Mesothelial cell of epicardium (in vitro differentiated cells): ENCODE measurements around the gene NAA15. TPM values are rescaled to one million over a fixed set of nuclear protein-coding genes. Genes with fewer than 3 reads are reported as not detected.

Source experiments
- DNase-seq, 2 experiments: peaks; one replicate each; pipeline ENCODE4 v3.0.0; 2021; ENCODE audit warnings: low spot score in 2 of 2; ENCODE audit not compliant: unreplicated experiment in 2 of 2
- H3K27ac Mint-ChIP-seq: 2 replicates; pipeline ENCODE4 v1.8.0; 2021; ENCODE audit warnings: mixed read lengths
- H3K27me3 Mint-ChIP-seq: 2 replicates; pipeline ENCODE4 v1.8.0; 2021; ENCODE audit warnings: low read depth, mixed read lengths
- H3K36me3 Mint-ChIP-seq: 2 replicates; pipeline ENCODE4 v1.8.0; 2021; ENCODE audit warnings: mixed read lengths
- H3K4me1 Mint-ChIP-seq: 2 replicates; pipeline ENCODE4 v1.8.0; 2021; ENCODE audit warnings: mixed read lengths
- H3K4me3 Mint-ChIP-seq: 2 replicates; pipeline ENCODE4 v1.8.0; 2021; ENCODE audit warnings: mild to moderate bottlenecking, moderate library complexity, mixed read lengths
- H3K9me3 Mint-ChIP-seq: 2 replicates; pipeline ENCODE4 v1.8.0; 2021; ENCODE audit warnings: mixed read lengths
- total RNA-seq: library from RNA; stranded (reverse); gene quantifications from 3 replicates; pipeline ENCODE4 v1.2.1, GENCODE V29; 2021
- TF ChIP-seq, protein P1 (sequence below): fragments of 200-600 bp; sonication (generic); IDR thresholded peaks from one replicate; pipeline ENCODE4 v1.5.0; 2021; ENCODE audit warnings: antibody characterized with exemption; ENCODE audit not compliant: unreplicated experiment

Gene NAA15
- total RNA-seq, 1 donor from 2014 or later: 58.5 TPM

DNA sequence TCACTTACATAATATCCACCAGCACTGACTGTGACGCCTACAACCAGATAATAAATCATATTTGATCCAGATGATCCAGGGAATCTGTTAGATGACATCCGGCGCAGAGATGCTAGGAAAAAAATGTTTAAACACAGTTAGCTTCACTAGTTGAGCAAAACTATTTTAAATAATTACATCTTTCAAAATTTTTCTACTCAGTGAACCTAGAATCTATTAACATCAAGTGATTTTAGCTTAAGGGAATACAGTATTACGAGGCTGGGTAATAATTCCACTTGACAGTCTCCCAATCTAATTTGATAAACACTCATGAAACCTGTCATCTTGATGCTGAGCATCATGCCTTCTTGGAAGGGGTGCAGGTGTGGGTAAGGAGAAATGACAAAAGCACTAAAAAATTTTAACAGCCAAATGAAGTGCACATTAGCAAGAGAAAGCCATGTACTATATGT lies 26.0 kb upstream of the NAA15 start:
- H3K9me3 Mint-ChIP-seq: no peaks in the 10 kb centered on the region
- H3K4me1 Mint-ChIP-seq: peaks cover 15% of the 10 kb centered on the region
- H3K4me3 Mint-ChIP-seq: no peak overlapping the region
- TF ChIP-seq, protein P1, sequence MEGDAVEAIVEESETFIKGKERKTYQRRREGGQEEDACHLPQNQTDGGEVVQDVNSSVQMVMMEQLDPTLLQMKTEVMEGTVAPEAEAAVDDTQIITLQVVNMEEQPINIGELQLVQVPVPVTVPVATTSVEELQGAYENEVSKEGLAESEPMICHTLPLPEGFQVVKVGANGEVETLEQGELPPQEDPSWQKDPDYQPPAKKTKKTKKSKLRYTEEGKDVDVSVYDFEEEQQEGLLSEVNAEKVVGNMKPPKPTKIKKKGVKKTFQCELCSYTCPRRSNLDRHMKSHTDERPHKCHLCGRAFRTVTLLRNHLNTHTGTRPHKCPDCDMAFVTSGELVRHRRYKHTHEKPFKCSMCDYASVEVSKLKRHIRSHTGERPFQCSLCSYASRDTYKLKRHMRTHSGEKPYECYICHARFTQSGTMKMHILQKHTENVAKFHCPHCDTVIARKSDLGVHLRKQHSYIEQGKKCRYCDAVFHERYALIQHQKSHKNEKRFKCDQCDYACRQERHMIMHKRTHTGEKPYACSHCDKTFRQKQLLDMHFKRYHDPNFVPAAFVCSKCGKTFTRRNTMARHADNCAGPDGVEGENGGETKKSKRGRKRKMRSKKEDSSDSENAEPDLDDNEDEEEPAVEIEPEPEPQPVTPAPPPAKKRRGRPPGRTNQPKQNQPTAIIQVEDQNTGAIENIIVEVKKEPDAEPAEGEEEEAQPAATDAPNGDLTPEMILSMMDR: no peak
- H3K36me3 Mint-ChIP-seq: no peaks in the 10 kb centered on the region
- DNase-seq: no peak
- peaks cover 39% of the 10 kb centered on the region for H3K27me3 Mint-ChIP-seq
- H3K27ac Mint-ChIP-seq: no peak overlapping the region

DNA sequence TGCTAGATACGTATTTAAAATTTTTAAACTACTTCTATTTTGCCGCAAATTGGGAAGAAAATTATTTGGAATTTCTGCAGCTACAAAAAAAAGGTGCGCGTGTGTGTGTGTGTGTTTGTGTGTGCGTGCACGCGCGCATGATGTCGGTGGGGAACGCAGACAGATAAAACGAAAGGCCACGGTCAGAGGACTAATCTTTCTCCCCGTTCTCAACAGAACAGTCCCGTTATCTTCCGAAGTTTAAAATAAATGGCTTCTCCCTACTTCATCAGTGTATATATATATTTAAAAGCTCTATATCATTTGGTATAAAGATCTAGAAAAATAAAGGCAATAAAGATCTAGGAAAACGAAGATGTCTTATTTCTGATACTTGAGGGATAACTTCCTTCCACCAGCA lies 22.8 kb upstream of the NAA15 start:
- H3K27me3 Mint-ChIP-seq: peaks cover 47% of the 10 kb centered on the region
- H3K9me3 Mint-ChIP-seq: no peaks in the 10 kb centered on the region
- H3K4me1 Mint-ChIP-seq: peaks cover 22% of the 10 kb centered on the region
- H3K4me3 Mint-ChIP-seq: peak overlapping the region; percentile 69
- TF ChIP-seq, protein P1: no peak
- no peak overlapping the region for H3K27ac Mint-ChIP-seq
- no peak for DNase-seq
- no peaks in the 10 kb centered on the region for H3K36me3 Mint-ChIP-seq

DNA sequence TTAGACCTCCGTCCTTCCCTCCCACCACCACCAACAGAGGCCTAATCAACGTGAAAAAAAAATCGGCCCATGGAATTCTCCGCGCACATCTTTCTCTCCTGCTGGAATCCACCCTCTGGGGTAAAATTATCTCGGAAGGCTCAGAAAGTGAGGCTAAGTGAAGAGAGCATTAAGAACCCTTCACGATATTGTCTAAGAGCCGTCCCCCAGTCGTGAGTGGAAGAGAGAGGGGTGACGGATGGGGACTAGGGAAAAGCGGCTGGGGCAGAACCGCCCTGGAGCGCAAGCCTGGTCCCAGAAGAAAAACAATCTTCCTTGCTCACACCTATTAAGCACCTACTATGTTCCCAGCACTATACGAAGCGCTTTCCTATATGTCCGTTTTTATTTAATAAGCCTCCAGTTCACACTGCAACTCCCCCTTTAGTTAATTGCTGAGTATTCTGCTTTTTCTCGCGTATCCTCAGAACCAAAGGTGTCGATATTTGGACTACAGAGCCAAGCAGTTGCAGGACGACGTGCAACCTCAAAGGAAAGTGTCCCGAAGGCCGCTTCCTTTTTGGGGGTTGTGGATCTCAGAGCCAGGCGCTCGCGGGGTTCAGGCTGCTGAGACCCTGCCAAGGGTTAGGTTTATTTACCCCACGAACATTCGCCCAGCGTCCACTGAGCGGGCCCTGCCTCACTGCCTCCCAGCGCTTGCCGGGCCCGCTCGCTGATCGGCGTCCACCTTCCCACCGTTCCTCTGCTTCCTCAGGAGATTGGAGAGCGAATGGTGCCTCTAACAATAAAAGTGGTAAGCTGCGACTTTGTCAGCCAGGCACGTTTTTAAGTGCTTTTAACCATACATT lies 22.2 kb upstream of the NAA15 start:
- Mint-ChIP-seq H3K27ac (no peak overlapping the region), H3K36me3 (no peaks in the 10 kb centered on the region), H3K27me3 (peaks cover 47% of the 10 kb centered on the region), H3K4me3 (peak overlapping the region; percentile 69), H3K4me1 (peaks cover 22% of the 10 kb centered on the region), H3K9me3 (no peaks in the 10 kb centered on the region)
- no peak for DNase-seq
- TF ChIP-seq, protein P1: no peak

DNA sequence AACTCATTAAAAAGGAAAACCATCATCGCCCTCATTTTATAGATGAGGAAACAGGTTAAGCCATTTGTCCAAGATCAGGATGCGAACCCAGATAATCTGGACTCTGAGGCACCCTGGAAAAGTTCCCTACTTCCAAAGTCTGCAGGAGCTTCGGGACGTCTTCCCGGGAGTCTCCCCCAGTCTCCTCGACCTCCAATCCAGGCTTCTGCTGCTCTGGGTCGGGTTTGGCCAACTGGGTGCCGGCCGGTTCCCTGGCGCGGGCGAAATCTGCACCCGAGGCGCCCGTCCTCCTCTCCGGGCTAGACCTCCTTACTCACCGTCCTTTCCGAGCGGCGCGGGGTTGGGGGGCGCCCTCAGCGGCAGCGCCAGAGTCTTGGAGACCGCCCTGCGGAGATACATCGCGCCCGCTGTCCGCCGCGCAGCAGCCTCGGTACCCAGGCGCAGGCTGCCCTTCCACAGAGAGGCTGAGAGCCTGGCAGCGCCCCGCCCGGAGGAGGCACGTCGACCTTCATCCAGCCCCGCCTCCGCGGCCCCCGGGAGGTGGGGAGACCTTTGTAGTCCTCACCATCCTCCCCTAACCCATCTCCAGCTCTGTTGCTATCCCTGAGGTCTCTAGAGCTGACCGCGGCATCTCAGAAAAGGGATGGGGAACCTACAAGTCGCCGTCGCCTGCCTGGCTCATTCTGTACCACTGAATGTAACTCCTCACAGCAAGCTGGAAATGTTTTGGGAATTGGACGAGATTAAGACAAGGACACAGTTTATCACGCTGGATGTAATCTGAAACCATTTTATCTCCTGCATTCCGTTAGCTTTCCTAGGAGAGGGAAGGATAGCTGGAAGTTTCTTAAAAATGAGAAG lies 21.3 kb upstream of the NAA15 start, which contains the start of gene MGARP:
Gene MGARP (minus strand): TSS at position 466 of the 861 bp plus-strand sequence. CDS start 67 bp downstream, at position 399.
- TF ChIP-seq, protein P1: no peak
- Mint-ChIP-seq H3K9me3 (peaks cover 5% of the 10 kb centered on the region), H3K27me3 (peaks cover 47% of the 10 kb centered on the region), H3K27ac (no peak within 1 kb of the TSS), H3K36me3 (peaks cover 4% of the 10 kb centered on the region), H3K4me3 (peak within 1 kb of the TSS; percentile 69), H3K4me1 (peaks cover 22% of the 10 kb centered on the region)
- peak in 1 of 2 experiments; percentile 58 for DNase-seq

DNA sequence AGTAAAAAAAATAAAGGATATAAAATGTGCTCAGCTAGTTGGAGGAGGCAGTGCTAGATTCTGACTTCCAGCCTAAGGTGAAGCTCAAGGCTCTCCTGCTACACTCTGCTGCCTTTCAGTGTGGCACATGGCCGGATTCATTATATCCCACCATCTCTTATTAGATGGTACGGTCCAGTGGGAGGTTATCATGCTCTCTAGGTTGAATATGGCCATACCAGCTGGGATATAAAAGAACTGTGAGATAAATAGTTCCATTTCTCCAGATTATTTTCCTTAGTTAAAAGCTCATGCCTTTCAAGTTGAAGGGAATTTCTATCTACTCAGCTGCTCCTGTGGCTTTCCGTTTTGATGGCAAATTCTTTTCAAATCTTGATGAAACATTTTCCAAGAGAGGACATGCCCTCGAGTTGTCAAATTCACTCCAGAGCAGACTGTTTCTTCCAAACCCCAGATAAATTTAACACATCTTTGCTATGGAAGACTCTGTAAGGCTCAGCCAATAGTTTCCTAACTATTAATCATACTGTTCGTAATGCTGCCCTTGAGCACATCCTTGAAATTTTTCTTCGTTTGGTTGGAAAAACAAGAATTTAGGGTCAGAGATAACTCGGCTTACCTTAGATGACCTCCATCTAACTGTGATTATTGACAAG lies 19.1 kb upstream of the NAA15 start:
- Mint-ChIP-seq H3K36me3 (peaks cover 4% of the 10 kb centered on the region), H3K4me1 (peaks cover 22% of the 10 kb centered on the region), H3K4me3 (no peak overlapping the region), H3K9me3 (peaks cover 5% of the 10 kb centered on the region), H3K27ac (no peak overlapping the region), H3K27me3 (peaks cover 38% of the 10 kb centered on the region)
- no peak for DNase-seq
- TF ChIP-seq, protein P1: no peak
